HG02870 (cell line): ENCODE results near the gene SLC38A1.

ENCODE experiments used
- ATAC-seq: cut with Tn5 transposase; IDR thresholded peaks from one replicate; pipeline ENCODE4 v1.9.1; 2021; ENCODE audit warnings: mild to moderate bottlenecking, moderate library complexity; ENCODE audit not compliant: unreplicated experiment

SLC38A1 gene

DNA sequence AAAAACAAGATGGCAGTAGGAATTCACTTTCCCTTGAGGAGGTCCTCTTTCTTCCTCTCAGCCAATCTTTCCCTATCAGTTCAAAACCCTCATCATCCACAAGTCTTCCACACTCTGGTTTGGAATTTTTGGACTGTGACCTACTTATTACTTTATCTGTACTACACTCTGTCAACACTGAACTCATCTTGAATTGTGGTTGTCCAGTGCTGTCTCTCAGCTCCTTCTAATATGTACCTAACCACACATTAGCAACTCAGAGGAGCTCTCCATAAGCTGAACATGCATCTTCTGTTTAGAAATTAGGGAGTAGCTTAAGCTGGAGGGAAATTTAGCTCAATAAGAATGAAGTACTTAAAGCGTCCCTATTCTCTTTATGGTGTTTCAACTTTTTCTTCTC, 34.8 kb downstream of the SLC38A1 start:
- no peak for ATAC-seq

DNA sequence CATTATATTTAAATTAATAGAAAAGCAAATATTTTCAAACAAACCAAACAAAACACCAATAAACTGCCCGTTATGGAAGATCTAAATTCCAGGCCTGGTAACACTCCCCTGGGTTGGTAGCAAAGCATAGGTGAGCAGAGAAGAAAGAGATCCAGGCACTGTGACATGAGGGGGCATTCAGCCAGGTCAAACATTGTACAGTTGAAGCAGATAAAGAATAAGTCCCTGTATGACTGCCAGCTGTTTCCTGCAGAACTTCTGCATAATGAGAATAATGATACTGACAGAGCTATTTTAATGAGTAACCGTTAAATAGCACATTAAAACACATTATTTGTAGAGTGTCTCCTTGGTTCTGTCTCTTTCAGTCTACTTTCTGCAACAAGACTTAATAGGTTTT, 35.4 kb downstream of the SLC38A1 start:
- no peak for ATAC-seq

DNA sequence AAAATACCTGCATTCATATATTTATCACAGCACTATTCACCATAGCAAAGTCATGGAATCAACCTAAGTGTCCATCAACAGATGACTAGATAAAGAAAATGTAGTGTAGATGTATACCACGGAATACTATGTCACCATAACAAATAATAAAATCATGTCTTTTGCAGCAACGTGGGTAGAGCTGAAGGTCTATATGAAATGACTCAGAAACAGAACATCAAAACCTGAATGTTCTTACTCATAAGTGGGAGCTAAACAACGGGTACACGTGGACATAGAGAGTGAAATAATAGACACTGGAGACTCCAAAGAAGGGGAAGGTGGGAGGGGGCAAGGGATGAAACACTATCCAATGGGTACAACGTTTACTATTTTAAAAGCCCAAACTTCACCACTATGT, 37.9 kb downstream of the SLC38A1 start:
- ATAC-seq: no peak

DNA sequence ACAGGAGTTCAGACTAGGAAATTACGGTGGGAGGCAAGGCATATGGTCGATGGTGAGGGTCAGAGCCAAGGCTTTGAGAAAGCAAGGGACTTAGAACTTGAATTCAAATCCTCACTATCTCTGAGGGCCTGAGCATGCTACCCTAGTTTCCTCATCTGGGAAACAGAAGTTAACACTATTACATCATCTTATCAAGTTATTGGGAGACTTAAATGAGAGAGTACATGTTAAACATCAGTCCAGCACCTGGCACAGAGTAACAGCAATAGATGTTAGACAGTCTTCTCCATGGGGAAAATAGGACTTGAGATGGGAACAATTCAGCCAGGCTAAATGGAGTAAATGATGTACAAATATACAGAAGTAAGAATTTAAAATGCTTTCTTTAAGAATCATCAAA, 38.5 kb downstream of the SLC38A1 start:
- no peak for ATAC-seq

DNA sequence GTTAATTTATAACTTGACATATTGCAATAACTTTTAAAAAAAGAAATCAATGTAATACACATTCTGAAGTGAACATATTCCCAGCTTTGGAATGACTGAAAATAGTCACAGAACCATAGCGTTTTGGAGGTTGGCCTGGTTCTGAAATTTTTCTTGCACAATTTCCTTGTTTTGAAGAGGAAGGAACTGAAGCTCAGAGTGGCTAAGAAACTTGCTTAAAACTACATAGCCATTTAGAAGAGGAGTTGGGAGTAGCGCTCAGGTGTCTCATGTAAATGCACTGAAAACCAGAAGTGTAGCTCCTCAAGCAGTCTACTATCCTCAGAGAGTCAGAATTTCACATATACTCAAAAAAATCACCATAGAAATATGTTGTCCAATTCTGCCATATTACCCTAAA, 41.2 kb downstream of the SLC38A1 start:
- ATAC-seq: no peak

DNA sequence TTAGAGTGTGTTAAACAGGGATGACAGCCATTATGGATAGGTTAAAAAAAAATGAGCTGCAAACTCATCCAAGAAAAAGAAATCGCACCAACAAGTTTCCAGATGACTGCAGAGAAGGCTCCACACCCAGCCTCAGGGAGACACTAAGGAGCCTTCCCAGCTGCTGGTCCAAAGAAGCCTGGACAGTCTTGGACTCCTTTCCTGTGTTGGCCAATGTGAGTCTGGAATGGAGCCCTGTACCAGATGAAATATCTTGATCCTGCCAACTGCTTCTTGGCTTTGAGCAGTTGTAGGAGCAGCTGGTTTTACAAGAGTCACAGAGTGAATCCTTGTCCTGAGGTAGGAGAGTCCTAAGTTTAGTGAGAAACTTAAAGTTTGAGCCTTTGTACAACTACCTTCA, 44.5 kb downstream of the SLC38A1 start:
- no peak for ATAC-seq

DNA sequence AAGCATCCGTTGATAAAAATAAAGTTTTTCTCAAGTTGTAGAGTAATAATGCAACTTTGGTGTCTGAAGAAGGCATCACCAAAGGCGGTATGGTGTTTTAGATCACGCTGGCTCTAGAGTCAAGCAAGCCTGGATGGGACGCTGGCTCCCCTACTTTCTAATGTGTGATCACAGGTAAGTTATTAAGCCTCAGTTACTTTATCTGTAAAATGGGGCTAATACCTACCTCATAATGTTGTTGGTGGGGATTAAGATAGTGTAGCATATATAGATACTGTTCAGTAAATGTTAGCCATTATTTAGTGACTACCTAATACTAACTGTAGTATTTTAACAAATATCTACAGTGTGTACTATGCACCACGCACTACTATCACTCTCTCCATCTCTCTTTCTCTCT, 45.8 kb downstream of the SLC38A1 start:
- no peak for ATAC-seq

DNA sequence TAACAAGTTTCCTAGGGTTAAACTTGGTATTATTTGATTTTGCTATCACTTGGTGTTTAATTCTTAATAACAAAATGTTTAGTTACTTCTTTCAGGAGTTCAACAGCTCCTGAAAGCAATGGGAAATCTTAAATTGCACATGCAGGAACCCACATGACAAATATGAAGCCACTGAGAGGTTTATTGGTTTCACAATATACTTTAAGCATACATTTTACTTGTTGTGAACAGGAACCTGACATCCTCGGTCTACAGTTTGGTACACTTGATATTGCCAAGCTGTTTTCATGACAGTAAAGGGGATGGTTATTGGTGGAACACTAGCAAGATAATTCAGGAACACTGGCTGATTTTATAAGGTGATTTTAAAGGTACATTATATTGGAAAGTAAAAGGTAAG, 46.2 kb downstream of the SLC38A1 start:
- no peak for ATAC-seq

DNA sequence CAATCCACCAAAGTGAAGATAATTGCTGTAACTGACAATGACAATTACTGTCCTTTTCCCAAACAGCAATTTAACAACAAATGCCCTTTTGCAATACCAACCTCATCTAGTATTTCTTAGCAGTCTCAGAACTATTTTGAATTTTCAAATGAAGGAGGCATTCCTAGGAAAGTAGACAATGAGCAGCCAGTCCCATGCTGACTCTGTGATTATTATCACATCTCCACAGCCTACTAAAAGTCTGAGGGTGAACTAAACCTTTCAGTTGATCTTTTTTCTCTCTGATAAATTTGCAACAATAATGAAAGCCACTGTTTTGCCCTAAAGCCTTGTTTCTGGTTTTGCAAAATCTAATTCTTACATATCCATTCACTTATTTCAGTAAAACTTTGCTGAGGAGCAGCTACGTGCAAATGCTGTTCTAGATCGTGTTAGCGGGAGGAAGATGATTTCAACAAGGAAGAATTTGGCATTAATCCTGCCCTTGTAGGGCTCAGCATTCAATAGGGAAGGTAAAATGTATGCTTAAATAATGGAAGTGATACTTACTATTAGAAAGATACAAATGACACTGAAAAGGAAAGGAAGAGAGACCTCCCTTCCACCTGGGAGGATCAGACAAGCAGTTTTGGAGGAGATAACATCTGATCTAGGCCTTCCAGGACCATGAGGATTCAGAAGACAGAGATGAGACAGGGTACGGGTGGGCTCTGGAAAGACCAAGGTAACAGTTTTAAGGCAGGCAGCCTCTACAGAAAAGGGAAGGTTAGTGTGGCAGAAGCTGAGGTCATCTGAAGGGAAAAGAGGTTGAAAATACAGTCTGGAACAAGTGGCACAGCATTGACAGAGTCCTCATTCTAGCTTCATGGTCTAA, 47.4 kb downstream of the SLC38A1 start:
- no peak for ATAC-seq

DNA sequence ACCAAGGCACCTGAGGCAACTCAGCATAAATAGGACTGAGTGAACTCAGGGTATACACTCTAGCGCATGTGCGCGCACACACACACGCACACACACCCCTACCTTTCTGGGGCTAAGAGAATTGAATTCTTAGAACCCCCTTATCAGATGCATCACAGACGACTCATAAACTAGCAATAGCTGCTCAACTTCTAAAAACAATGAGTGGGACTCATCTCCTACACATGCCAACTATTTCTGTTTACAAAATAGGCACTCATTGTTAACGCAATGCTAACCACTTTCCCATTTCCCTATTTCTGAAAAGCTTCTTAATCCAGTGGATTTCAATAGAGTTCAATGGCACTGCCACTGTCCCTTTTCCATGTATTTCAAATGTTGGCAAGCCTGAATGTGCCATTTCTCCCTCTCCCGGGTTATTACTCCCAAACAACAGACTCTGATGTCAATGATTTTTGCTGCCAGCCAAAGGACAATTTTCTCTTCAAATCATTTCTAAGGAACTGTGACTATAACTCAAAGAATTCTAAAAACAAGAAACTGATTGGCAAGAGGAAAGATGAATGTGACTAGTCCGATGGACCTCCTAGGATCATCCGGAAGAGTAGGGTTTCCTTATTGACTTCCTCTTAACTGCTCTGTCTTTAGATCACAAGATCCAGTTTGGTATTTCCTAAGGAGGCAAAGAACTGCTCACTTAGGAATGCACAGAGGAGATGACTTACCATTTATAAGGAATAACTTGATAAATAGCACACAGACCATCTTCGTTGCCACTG, 48.8 kb downstream of the SLC38A1 start:
- ATAC-seq: no peak

DNA sequence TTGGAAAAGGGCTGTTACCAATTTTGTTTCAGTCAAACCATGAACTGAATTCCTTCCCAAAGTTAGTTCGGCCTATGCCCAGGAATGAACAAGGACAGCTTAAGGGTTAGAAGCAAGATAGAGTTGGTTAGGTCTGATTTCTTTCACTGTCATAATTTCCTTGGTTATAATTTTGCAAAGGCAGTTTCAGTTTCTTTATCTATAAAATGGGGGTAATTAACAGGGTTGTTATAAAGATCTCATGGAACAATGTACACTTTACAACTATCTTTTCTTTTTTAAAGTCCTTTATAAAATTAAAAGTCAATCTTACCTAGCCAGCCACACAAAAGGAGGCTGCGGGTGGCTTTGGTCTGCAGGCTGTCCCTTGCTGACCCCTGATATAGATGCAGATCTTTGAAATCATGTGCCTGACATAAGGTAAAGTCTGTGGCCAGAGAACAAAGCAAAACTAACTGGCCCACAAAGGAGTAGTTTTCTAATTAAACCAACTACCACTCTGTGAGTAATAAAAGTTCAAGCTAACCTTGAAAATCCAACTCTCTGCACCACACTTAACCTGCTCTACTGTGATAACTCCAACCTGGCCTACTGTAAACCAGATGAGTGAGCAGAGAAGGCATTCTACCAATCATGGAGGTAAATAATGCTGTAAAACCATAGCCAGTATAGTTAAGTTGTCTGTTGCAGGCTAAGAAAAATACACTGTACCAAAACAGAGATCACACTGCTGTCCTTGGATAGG, 49.5 kb downstream of the SLC38A1 start:
- no peak for ATAC-seq

DNA sequence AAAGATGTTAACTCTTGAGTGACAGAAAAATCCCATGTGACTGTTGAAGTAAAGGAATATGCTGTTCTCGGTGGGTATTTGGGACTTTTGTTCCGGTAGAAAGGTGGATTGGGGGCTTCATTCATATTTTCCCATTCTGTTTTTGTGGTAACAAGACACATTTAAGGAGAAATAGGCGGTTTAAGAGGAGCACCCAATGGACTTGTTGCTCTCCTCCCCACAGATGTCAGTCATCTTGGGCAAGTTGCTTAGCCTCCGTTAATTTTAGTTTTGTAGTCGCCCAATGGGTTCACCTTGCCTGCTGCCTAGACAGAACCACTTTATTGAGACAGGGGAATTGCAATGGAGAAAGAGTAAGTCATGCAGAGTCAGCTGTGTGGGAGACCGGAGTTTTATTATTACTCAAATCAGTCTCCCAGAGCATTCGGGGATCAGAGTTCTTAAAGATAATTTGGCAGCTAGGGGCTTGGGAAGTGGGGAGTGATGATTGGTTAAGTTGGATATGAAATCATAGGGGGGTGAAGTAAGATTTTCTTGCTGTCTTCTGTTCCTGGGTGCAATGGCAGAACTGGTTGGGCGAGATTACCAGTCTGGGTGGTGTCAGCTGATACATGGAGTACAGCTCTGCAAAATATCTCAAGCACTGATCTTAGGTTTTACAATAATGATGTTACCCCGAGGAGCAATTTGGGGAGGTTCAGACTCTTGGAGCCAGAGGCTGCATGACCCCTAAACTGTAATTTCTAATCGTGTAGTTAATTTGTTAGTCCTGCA, 50.3 kb downstream of the SLC38A1 start:
- ATAC-seq: no peak

DNA sequence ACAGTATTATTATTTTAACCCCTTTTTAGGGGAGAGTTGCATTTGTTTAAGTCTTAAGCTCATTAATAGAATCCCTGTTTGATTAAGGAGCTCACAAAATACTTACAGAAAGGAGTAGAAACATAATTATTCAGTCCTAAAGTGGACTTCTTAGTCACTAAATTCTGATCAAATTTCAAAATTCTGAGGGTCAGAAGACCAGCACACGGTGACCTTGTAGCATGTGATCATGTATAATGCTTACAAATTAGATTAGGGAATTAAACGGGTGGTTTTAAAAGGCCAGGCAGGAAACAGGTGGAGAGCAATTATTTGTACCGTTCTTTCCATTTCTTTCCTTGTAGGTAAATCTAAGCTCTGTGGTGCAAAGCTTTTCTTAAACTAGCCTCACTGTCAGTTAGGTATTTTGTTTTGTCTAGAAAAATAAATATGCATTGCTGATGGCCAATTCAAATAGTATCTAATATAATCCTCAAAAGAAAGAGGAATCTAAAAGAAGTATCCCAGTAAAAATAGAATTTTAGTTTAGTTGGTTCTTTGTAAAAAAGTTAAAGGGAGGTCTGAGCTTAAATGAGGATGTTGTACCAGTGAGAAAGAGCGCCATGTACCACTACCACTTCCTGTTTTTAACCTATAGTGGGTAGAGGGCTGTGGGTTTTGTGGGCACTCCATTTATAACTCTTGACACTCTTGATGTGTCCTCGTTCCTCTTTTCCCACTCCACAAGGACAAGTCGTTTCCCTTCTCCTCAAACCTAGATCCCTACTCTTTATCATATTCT, 51.1 kb downstream of the SLC38A1 start:
- peak; percentile 48 for ATAC-seq

DNA sequence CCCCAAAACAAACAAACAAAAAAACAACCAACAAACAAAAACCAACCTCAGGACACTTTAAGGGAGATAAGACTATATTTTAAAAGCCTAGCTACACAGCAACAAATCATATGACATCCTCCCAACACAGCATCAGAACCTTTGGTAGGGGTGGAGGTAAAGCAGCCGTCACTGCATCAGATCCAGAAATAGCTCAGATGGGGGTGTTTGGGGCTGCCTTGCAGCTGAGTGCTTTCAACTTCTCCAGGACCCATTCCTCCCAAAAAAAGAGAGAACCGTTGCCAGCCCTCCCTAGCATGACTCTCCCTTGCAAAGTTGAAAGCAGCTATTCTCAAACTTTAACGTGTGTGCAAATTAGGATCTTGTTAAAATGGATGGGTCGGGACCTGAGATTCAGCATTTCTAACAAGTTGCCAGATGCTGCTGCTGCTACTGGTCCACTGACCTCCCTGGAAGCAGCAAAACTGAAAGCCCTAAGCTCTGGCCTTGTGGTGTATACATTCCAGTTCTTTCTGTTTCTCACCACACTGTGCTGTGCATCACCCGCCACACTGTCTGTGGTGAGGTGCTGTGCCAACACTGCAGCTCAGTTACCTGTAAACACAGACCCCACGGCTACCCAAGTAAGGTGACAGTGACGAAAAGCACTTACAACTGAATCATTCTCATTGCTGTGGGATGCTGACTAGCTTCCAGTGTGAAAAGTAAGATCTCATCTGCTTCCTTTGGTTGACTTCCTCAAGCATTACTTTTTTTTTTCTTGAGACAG, 54.0 kb downstream of the SLC38A1 start:
- peak; percentile 42 for ATAC-seq

DNA sequence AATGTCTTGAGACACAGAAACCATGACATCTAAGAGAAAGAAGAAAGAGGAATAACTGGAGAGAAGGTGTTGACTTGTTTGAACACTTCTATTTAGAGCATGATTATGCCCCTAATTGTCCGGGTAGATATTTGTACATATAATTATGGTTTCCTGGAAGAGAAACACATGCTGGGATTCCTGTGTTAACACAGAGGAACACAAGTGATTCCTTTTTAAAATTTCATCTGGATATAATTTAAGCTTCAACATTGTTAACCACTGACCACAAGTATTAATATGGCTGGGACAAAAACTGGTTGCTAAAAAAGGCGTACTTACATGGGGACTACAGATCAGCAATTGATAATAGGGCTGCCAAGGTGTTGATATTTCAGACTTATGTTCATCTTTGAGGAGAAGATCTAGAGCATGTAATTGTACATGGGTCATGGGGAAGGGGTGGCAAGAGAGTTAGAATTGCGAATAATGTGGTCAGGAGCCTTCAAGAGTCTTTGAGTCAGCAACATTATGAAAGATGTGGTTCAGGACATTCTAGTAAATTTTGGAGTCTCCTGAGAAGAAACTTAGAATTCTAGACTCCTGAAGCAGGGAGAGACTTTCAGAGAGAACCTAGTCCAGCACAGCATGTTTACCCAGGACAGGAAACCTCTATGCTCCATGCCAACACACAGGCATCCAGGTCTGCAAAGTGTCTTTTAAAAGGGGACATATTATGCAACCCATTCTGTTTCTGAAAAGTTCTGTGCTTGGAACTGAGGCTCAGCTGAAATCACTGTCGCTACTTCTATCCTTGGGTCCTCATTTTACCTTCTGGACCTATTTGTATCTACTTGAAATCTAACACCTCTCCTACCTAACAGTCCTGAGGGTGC, 56.5 kb downstream of the SLC38A1 start:
- ATAC-seq: no peak

DNA sequence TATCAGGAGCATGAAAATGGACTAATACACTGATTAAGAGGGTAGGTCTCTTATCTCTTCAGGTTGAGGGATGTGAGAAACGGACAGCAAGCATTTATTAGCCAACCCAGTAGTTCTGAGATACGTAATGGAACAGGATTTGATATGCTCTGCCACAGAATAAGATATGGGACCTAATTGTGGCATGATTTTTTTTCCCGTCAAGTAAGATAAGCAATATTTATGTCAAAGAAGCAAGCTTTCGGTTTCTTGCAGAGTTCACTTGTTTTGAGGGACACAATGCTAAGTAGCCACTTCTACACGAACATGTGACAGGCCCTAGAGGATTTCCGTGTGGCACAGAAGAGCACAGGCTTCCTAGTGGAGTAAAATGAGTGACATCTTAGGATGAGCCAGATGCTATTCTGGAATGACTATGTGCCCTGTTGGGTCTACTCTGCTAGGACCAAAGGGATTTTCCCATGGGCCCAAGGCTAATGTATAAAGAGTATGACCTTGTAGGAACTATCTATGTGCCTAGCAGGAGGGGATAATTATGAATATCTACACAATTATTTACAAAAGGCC, 57.9 kb downstream of the SLC38A1 start:
- no peak for ATAC-seq

DNA sequence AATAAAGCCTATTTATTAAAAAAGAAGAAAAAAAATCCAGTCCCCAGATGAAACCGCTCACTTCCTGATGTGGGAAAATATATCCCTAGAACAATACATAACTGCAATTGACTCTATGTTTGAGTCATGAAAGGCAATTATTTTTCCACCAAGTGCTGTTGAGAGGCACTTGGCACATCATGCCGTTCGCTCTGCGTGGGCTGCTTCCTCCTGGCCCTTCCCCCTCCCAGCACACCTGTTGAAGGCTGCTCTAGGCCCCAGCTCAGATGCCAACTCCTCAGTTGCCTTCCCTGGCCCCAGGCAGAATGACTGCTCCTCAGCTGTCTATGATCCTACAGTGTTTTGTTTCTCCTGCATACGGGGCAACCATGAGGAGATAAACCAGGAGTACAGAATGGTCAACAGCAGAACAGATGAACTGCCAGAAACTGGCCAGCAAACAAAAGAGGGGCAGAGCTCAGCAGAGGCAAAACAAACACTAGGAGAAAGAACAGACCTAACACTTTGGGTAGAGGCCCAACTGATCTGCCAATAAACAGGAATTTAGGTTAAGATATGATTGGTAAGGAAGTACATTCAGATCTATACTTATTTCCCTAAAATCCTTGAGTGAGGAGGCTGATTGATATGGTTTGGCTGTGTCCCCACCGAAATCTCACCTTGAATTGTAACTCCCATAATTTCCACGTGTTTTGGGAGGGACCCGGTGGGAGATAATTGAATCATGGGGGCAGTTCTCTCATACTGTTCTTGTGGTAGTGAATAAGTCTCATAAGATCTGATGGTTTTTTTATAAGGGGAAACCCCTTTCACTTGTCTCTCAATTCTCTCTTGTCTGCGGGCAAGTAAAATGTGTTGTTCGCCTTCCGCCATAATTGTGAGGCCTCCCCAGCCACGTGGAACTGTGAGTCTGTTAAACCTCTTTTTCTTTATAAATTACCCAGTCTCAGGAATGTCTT, 58.6 kb downstream of the SLC38A1 start:
- ATAC-seq: peak; percentile 45
